ENCODE results near the gene BIN2.
"Not testable (repeated sequence)": the region's sequence is repeated elsewhere in the genome, so short reads cannot be mapped to it uniquely, and the experiment has no call there.

The BIN2 gene

DNA sequence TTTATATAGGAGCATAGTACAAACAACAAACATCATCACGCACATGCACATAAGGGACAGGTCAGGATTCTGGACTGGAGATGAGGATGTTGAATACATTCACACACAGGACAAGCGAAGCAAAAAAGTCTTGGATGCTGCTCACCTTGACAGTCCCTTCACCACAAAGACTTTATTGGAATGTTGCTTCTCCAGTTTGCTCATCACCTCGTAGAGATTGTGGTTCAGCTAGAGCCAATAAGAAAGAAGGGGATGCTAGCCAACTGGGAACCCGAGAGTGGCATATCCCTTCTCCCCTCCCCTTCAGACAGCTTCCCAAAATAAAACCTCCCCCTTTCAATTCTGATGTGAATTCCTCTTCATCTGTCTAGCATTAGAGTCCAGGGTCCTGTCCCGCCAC lies 28.3 kb downstream of the BIN2 start:
- TF ChIP-seq, protein P1, sequence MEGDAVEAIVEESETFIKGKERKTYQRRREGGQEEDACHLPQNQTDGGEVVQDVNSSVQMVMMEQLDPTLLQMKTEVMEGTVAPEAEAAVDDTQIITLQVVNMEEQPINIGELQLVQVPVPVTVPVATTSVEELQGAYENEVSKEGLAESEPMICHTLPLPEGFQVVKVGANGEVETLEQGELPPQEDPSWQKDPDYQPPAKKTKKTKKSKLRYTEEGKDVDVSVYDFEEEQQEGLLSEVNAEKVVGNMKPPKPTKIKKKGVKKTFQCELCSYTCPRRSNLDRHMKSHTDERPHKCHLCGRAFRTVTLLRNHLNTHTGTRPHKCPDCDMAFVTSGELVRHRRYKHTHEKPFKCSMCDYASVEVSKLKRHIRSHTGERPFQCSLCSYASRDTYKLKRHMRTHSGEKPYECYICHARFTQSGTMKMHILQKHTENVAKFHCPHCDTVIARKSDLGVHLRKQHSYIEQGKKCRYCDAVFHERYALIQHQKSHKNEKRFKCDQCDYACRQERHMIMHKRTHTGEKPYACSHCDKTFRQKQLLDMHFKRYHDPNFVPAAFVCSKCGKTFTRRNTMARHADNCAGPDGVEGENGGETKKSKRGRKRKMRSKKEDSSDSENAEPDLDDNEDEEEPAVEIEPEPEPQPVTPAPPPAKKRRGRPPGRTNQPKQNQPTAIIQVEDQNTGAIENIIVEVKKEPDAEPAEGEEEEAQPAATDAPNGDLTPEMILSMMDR (IDR thresholded peaks at IDR 0.05; ENCODE audit: low read depth, low read length), result no peak
- Histone ChIP-seq H3K4me1 (no peaks in the 10 kb centered on the region), H3K27me3 (no peaks in the 10 kb centered on the region), H3K36me3 (no peaks in the 10 kb centered on the region), H3K9me3 (no peaks in the 10 kb centered on the region), H3K4me3 (ENCODE audit: low read depth, low read length) (no peak overlapping the region)
- DNase-seq, result no peak

DNA sequence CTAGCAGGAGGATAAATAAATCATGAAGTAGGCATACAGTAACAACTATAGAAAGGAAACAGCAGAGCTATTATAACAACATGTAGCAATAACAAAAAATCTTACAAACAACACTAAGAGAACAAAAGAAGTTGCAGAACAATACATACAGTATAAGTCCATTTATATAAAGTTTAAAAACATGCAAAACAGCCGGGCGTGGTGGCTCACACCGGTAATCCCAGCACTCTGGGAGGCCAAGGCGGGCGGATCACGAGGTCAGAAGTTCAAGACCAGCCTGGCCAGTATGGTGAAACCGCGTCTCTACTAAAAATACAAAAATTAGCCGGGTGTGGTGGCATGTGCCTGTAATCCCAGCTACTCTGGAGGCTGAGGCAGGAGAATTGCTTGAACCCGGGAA lies 29.9 kb downstream of the BIN2 start:
- not testable (repeated sequence) for H3K36me3 ChIP-seq; H3K9me3 ChIP-seq; H3K4me3 ChIP-seq (ENCODE audit: low read depth, low read length); DNase-seq; H3K27me3 ChIP-seq; H3K4me1 ChIP-seq

DNA sequence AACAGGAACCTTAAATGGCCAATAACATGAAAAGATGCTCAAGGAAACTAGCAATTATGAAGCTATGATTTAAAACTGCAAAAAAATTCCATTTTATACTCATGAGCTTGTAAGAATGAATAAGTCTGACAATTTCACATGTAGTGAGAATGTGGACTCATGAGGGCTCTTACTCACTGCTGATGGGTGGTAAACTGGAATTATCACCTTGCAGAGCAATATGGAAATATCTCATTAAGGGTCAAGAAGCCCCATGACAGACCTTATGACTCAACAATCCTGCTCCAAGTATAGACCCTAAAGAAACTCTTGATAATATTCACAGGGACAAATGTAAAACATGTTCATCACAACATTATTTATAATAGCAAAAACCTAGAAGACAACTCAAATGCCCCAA lies 30.3 kb downstream of the BIN2 start:
- Histone ChIP-seq H3K4me3 (ENCODE audit: low read depth, low read length) (no peak overlapping the region), H3K27me3 (no peaks in the 10 kb centered on the region), H3K36me3 (no peaks in the 10 kb centered on the region), H3K4me1 (no peaks in the 10 kb centered on the region), H3K9me3 (no peaks in the 10 kb centered on the region)
- TF ChIP-seq, protein P1 (IDR thresholded peaks at IDR 0.05; ENCODE audit: low read depth, low read length), result no peak
- no peak for DNase-seq

DNA sequence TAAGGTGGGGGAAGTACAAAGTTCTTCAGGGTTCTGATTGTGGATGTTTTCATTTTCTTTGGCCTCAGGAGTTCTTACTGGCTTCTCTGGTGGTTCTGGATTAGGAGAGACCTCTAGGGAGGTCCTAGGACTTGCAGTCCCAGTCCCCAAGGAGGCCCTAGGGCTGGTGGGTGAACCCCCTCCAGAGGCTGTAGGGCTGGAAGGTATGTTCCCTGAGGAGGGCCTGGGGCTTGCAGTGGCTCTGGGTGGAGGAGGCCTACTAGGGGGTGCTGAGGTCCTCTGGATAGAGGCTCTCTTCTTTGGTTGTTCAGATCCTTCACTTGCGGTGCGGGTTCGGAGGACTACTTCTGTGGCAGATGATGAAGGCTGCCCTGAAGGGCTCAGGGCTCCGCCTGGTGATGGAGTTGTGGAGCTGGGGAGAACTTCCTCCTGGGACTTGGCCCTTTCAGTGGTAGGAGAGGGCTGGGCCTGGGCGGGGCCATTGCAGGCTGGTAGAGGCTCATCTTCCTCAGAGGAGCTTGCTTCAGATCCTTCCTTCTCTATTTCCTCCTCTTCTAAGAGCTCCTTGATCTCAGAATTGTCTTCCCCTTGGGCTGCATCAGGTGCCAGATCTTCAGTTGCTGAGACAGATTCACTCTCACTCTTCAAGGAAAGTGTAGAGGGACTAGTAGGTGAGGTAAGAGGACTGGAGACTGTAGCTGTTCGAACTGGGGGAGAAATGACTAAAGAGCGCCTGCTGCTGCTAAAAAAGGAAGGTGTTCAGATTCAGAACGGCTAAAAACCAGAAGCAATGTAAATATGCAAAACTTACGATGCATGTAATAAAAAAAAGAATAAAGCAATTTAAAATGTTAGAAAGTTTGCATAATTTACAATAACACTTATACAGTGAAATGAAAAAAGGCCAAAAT lies 32.1 kb downstream of the BIN2 start:
- not testable (repeated sequence) for H3K27me3 ChIP-seq; H3K36me3 ChIP-seq; H3K4me1 ChIP-seq; DNase-seq; H3K9me3 ChIP-seq; H3K4me3 ChIP-seq (ENCODE audit: low read depth, low read length)
- TF ChIP-seq, protein P1 (IDR thresholded peaks at IDR 0.05; ENCODE audit: low read depth, low read length), result 0 out of 2 replicates have a peak, but pooled peaks have one; percentile 4

DNA sequence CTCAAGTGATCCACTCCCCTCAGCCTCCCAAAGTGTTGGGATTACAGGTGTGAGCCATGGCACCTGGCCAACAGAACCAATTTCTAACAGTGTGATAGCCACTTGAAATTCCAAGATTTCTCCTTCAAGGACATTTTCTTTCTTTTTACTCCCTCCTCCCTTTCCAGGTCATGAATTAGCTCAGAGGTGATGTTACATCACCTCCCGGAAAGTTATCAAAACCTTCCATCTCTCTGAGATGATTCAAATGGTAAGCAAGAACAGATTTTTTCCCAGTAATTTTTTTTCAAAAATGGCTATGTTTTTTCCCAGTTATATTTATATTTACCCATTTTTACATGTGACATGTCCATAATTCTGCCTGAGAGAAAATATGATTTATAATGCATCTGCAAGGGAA lies 38.1 kb downstream of the BIN2 start:
- H3K4me1 ChIP-seq, result no peaks in the 10 kb centered on the region
- H3K9me3 ChIP-seq, result no peaks in the 10 kb centered on the region
- no peaks in the 10 kb centered on the region for H3K36me3 ChIP-seq
- H3K4me3 ChIP-seq (ENCODE audit: low read depth, low read length), result no peak overlapping the region
- no peak for DNase-seq
- H3K27me3 ChIP-seq, result no peaks in the 10 kb centered on the region
- TF ChIP-seq, protein P1 (IDR thresholded peaks at IDR 0.05; ENCODE audit: low read depth, low read length), result no peak

DNA sequence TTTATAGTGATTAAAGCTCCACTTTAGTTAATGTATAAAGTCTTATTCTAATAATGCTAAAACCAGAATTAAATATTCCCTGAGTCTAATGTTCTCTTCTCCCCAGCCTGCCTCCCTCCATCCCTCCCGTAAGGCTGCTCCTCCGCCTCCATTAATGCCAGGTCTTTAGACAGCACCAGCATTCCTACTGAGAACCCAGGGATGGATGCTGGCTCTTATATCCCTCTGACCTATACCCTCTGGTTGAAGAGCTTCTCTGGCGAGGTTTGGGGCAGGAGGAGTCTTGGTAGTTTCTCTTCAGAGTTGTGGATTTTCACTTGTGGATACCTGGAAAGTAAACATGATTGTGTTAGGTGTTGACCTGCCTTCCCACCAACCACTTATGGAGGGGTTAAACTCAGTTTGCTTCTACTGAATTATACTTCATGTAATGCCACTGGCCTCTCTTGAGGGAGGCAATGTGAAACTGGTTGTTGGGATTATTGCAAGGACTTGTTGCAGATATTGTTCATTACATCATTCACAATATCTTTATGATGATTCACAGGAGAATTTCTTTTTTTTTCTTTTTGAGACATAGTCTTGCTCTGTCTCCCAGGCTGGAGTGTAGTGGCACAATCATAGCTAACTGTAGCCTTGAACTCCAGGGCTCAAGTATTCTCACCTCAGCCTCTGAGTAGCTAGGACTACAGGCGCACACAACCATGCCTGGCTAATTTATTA lies 42.6 kb downstream of the BIN2 start:
- H3K36me3 ChIP-seq, result no peaks in the 10 kb centered on the region
- no peak overlapping the region for H3K4me3 ChIP-seq (ENCODE audit: low read depth, low read length)
- no peak for DNase-seq

More for the DNA sequence above, 42.6 kb downstream of the BIN2 start:
- TF ChIP-seq, protein P1 (IDR thresholded peaks at IDR 0.05; ENCODE audit: low read depth, low read length), result no peak
- Histone ChIP-seq H3K27me3 (no peaks in the 10 kb centered on the region), H3K4me1 (no peaks in the 10 kb centered on the region), H3K9me3 (no peaks in the 10 kb centered on the region)
